Activated B cell treated with CpG ODN at 0.5 μM for 24 hours (primary cell): Measurements from ENCODE around the gene LGALS8. TPM values are rescaled to one million over a fixed set of nuclear protein-coding genes. Genes with fewer than 3 reads are reported as not detected.
A peak's percentile ranks its signal among the peaks of the same experiment; 100 is the strongest.
"Not testable (repeated sequence)": the region's sequence is repeated elsewhere in the genome, so short reads cannot be mapped to it uniquely, and the experiment has no call there.

Source experiments
- ATAC-seq: fragments of 200-7000 bp; cut with Tn5 transposase; one replicate; pipeline ENCODE4 v1.10.0; 2021; ENCODE audit warnings: low read depth, mild to moderate bottlenecking, moderate library complexity
- CTCF ChIA-PET: fragments of 350-600 bp; sonication (Branson Sonifier 250); formaldehyde crosslinking; loops from one replicate; lab custom pipeline; 2021; ENCODE audit warnings: antibody characterized with exemption; lab: Charles Lee
- POLR2A ChIA-PET: fragments of 350-600 bp; sonication (Branson Sonifier 250); formaldehyde crosslinking; loops from one replicate; lab custom pipeline; 2021; ENCODE audit warnings: antibody characterized with exemption; lab: Charles Lee
- DNase-seq: peaks from one replicate; pipeline ENCODE4 v3.0.0; 2022
- H3K27ac Mint-ChIP-seq: one replicate; pipeline ENCODE4 v1.8.0; 2020; ENCODE audit warnings: mixed read lengths
- H3K27me3 Mint-ChIP-seq: one replicate; pipeline ENCODE4 v1.8.0; 2021; ENCODE audit warnings: mixed read lengths
- H3K36me3 Mint-ChIP-seq: one replicate; pipeline ENCODE4 v1.8.0; 2021; ENCODE audit warnings: low read depth, mixed read lengths
- H3K4me1 Mint-ChIP-seq: one replicate; pipeline ENCODE4 v1.8.0; 2021; ENCODE audit warnings: mixed read lengths
- H3K4me3 Mint-ChIP-seq: one replicate; pipeline ENCODE4 v1.8.0; 2020; ENCODE audit warnings: mild to moderate bottlenecking, mixed read lengths
- H3K9me3 Mint-ChIP-seq: one replicate; pipeline ENCODE4 v1.8.0; 2020; ENCODE audit warnings: mixed read lengths
- CTCF ChIP-seq: fragments of 200-600 bp; IDR thresholded peaks from one replicate; pipeline ENCODE4 v1.8.0; 2022; ENCODE audit warnings: antibody characterized with exemption, mild to moderate bottlenecking
- intact Hi-C: fragments of 100-400 bp; cut with micrococcal nuclease; formaldehyde crosslinking; loops from one replicate; pipeline ENCODE4 v1.15.1; 2024
- total RNA-seq: library from RNA; stranded (reverse); gene quantifications from 2 replicates; pipeline ENCODE4 v1.2.3, GENCODE V29; 2022

The LGALS8 gene
- total RNA-seq, 1 donor from 2014 or later: 37.4 TPM

GRCh38 chr1:236502972-236503639, 20.7 kb upstream of the LGALS8 start:
- no peak overlapping the region for H3K27ac Mint-ChIP-seq
- no peaks in the 10 kb centered on the region for H3K36me3 Mint-ChIP-seq
- ChIA-PET POLR2A (interaction anchor here (0.5 to 0.8 kb wide), 2 partner anchors 28 to 331 kb away, joined by 6 to 10 read pairs; no protein-coding TSS in a partner anchor), CTCF (no interaction called here)
- peaks cover 2% of the 10 kb centered on the region for H3K27me3 Mint-ChIP-seq
- intact Hi-C loops: no loop called here
- H3K4me1 Mint-ChIP-seq: peaks cover 11% of the 10 kb centered on the region
- ATAC-seq (peak; percentile 28), DNase-seq (no peak)
- no peak for TF ChIP-seq CTCF
- H3K4me3 Mint-ChIP-seq: peak overlapping the region; percentile 32
- H3K9me3 Mint-ChIP-seq: no peaks in the 10 kb centered on the region

GRCh38 chr1:236504338-236504737, 19.4 kb upstream of the LGALS8 start:
- H3K4me1 Mint-ChIP-seq: peaks cover 19% of the 10 kb centered on the region
- H3K36me3 Mint-ChIP-seq, DNase-seq, POLR2A ChIA-PET, intact Hi-C loops, ATAC-seq, CTCF ChIA-PET, H3K9me3 Mint-ChIP-seq, H3K27ac Mint-ChIP-seq, H3K27me3 Mint-ChIP-seq, H3K4me3 Mint-ChIP-seq: not testable (repeated sequence)

- Mint-ChIP-seq H3K27me3 (peaks cover 5% of the 10 kb centered on the region), H3K4me1 (peaks cover 19% of the 10 kb centered on the region), H3K4me3 (no peak overlapping the region), H3K9me3 (no peaks in the 10 kb centered on the region), H3K36me3 (no peaks in the 10 kb centered on the region), H3K27ac (no peak overlapping the region)
- ATAC-seq (no peak), DNase-seq (no peak)
- ChIA-PET CTCF (no interaction called here), POLR2A (no interaction called here)
- intact Hi-C loops: no loop called here
- no peak for TF ChIP-seq CTCF
These were observed 16.6 kb upstream of the LGALS8 start for GRCh38 chr1:236507022-236507700.

- Mint-ChIP-seq H3K27me3 (peaks cover 5% of the 10 kb centered on the region), H3K9me3 (no peaks in the 10 kb centered on the region), H3K4me1 (peaks cover 7% of the 10 kb centered on the region), H3K4me3 (no peak overlapping the region), H3K27ac (no peak overlapping the region), H3K36me3 (no peaks in the 10 kb centered on the region)
- intact Hi-C loops: no loop called here
- ATAC-seq: no peak
- DNase-seq: no peak
- TF ChIP-seq CTCF: no peak
- POLR2A ChIA-PET: no interaction called here
- CTCF ChIA-PET: no interaction called here
These were observed 15.2 kb upstream of the LGALS8 start for GRCh38 chr1:236508593-236509027.

GRCh38 chr1:236509203-236509602, 14.6 kb upstream of the LGALS8 start:
- ChIA-PET CTCF (no interaction called here), POLR2A (no interaction called here)
- Mint-ChIP-seq H3K36me3 (no peaks in the 10 kb centered on the region), H3K4me1 (peaks cover 7% of the 10 kb centered on the region), H3K9me3 (no peaks in the 10 kb centered on the region), H3K4me3 (no peak overlapping the region), H3K27ac (no peak overlapping the region), H3K27me3 (peaks cover 5% of the 10 kb centered on the region)
- intact Hi-C loops: no loop called here
- no peak for ATAC-seq
- TF ChIP-seq CTCF: no peak
- no peak for DNase-seq
